M059J (cell line): ENCODE results near the gene SNX15. TPM values are rescaled to one million over a fixed set of nuclear protein-coding genes. Genes with fewer than 3 reads are reported as not detected.

Experiments
- DNase-seq: peaks from one replicate; pipeline ENCODE4 v3.0.0-alpha.2; 2012; ENCODE audit warnings: low read depth
- total RNA-seq: library from RNA; depleted of rRNA; stranded (reverse); fragments of >200 nt; shearing (Covaris generic); gene quantifications from 2 replicates; pipeline ENCODE4 v1.2.3, GENCODE V29; 2014; rRNA removed

Gene SNX15
- total RNA-seq, 1 experiment from 2014 or later: 17.8 TPM

GRCh38 chr11:65083834-65084597 lies 56.8 kb downstream of the SNX15 start, which contains the start of the genes CDCA5 and ZFPL1:
Gene CDCA5, minus strand, starts transcription at chr11:65084040. Its CDS starts 62 bp downstream, at chr11:65083978.
Gene ZFPL1, plus strand, starts transcription at chr11:65084222. Its CDS starts 477 bp downstream, at chr11:65084699.
- DNase-seq: peak; percentile 94

GRCh38 chr11:65084598-65085375 lies 57.5 kb downstream of the SNX15 start:
- no peak for DNase-seq

GRCh38 chr11:65085446-65085845 lies 58.2 kb downstream of the SNX15 start:
- no peak for DNase-seq

GRCh38 chr11:65086809-65087208 lies 59.6 kb downstream of the SNX15 start:
- no peak for DNase-seq

- DNase-seq: no peak
Observed at GRCh38 chr11:65087216-65087615, 60.0 kb downstream of the SNX15 start.

- DNase-seq: no peak
Observed at GRCh38 chr11:65087827-65088226, 60.6 kb downstream of the SNX15 start.

GRCh38 chr11:65089621-65090020 lies 62.4 kb downstream of the SNX15 start:
- DNase-seq: no peak

Other genes with a start within 250 kb of the SNX15 start
- gene SF1, start 248.9 kb upstream of the SNX15 start, total RNA-seq: 83.7 and 138 TPM in 2 replicates
- gene MAP4K2, start 224.2 kb upstream of the SNX15 start, total RNA-seq: 11.2 and 23.3 TPM in 2 replicates
- gene MEN1, start 216.9 kb upstream of the SNX15 start, total RNA-seq: 7.0 and 18.6 TPM in 2 replicates
- gene CDC42BPG, start 182.8 kb upstream of the SNX15 start, total RNA-seq: 0.02 and 0.54 TPM in 2 replicates
- 38.4 and 57.9 TPM in 2 replicates for gene EHD1, start 148.8 kb upstream of the SNX15 start, total RNA-seq
- gene ATG2A, start 110.2 kb upstream of the SNX15 start, total RNA-seq: 12.6 and 16.0 TPM in 2 replicates
- 21.5 and 39.7 TPM in 2 replicates for gene PPP2R5B, start 102.8 kb upstream of the SNX15 start, total RNA-seq
- gene GPHA2, start 91.5 kb upstream of the SNX15 start, total RNA-seq: not detected in 2 replicates
- gene MAJIN, start 55.3 kb upstream of the SNX15 start, total RNA-seq: not detected in 2 replicates
- gene BATF2, start 30.5 kb upstream of the SNX15 start, total RNA-seq: 5.9 and 6.2 TPM in 2 replicates
- 137 and 169 TPM in 2 replicates for gene ARL2, start 13.3 kb upstream of the SNX15 start, total RNA-seq
- 11.8 and 20.0 TPM in 2 replicates for gene SAC3D1, start 13.8 kb downstream of the SNX15 start, total RNA-seq
- 0.34 TPM in 1 of 2 replicates, not detected in the other for gene NAALADL1, start 31.1 kb downstream of the SNX15 start, total RNA-seq
- gene CDCA5, start 56.6 kb downstream of the SNX15 start, total RNA-seq: 47.9 and 56.8 TPM in 2 replicates
- gene ZFPL1, start 56.8 kb downstream of the SNX15 start, total RNA-seq: 83.4 and 96.0 TPM in 2 replicates
- 117 and 170 TPM in 2 replicates for gene VPS51, start 68.8 kb downstream of the SNX15 start, total RNA-seq
- gene TM7SF2, start 84.4 kb downstream of the SNX15 start, total RNA-seq: 2.1 and 7.0 TPM in 2 replicates
- 13.9 and 17.7 TPM in 2 replicates for gene ZNHIT2, start 90.3 kb downstream of the SNX15 start, total RNA-seq
- gene FAU, start 94.7 kb downstream of the SNX15 start, total RNA-seq: 290 and 443 TPM in 2 replicates
- 68.9 and 87.8 TPM in 2 replicates for gene MRPL49, start 94.9 kb downstream of the SNX15 start, total RNA-seq
- 27.0 and 37.8 TPM in 2 replicates for gene SYVN1, start 107.1 kb downstream of the SNX15 start, total RNA-seq
- gene SPDYC, start 142.8 kb downstream of the SNX15 start, total RNA-seq: not detected in 2 replicates
- gene CAPN1, start 154.5 kb downstream of the SNX15 start, total RNA-seq: 208 and 246 TPM in 2 replicates
- gene POLA2, start 234.5 kb downstream of the SNX15 start, total RNA-seq: 47.8 and 62.9 TPM in 2 replicates